ENCODE results near the gene TNXB.
"Not testable (repeated sequence)": the region's sequence is repeated elsewhere in the genome, so short reads cannot be mapped to it uniquely, and the experiment has no call there.

TNXB gene

GRCh38 chr6:32037136-32037535 lies 72.0 kb downstream of the TNXB start:
- not testable (repeated sequence) for DNase-seq

- DNase-seq = not testable (repeated sequence)
Measured at GRCh38 chr6:32035283-32036013, 73.7 kb downstream of the TNXB start.

- DNase-seq = not testable (repeated sequence)
Measured at GRCh38 chr6:32029553-32029952, 79.6 kb downstream of the TNXB start.

- not testable (repeated sequence) for DNase-seq
Measured at GRCh38 chr6:32028631-32029030, 80.5 kb downstream of the TNXB start.

GRCh38 chr6:32022100-32022499 lies 87.0 kb downstream of the TNXB start:
- DNase-seq = not testable (repeated sequence)

- DNase-seq = not testable (repeated sequence)
Measured at GRCh38 chr6:32014547-32014946, 94.6 kb downstream of the TNXB start, which contains the start of gene C4B. C4B (plus strand) TSS chr6:32014795; CDS start chr6:32014846, 51 bp downstream.

- DNase-seq = not testable (repeated sequence)
Measured at GRCh38 chr6:32013738-32014137, 95.4 kb downstream of the TNXB start.

- DNase-seq = not testable (repeated sequence)
Measured at GRCh38 chr6:32012941-32013617, 96.1 kb downstream of the TNXB start.

GRCh38 chr6:32010856-32011530 lies 98.1 kb downstream of the TNXB start:
- DNase-seq = not testable (repeated sequence)

GRCh38 chr6:32009537-32009936 lies 99.6 kb downstream of the TNXB start:
- not testable (repeated sequence) for DNase-seq

- not testable (repeated sequence) for DNase-seq
Measured at GRCh38 chr6:32008616-32009015, 100.5 kb downstream of the TNXB start.

GRCh38 chr6:32008037-32008436 lies 101.1 kb downstream of the TNXB start:
- DNase-seq = not testable (repeated sequence)

GRCh38 chr6:32007086-32007485 lies 102.1 kb downstream of the TNXB start:
- DNase-seq = not testable (repeated sequence)

- not testable (repeated sequence) for DNase-seq
Measured at GRCh38 chr6:32005991-32006529, 103.1 kb downstream of the TNXB start.

GRCh38 chr6:32005538-32005880 lies 103.6 kb downstream of the TNXB start:
- not testable (repeated sequence) for DNase-seq

- DNase-seq = not testable (repeated sequence)
Measured at GRCh38 chr6:32004864-32005537, 104.1 kb downstream of the TNXB start.

GRCh38 chr6:32004393-32004792 lies 104.7 kb downstream of the TNXB start:
- not testable (repeated sequence) for DNase-seq

- not testable (repeated sequence) for DNase-seq
Measured at GRCh38 chr6:32003301-32003700, 105.8 kb downstream of the TNXB start.

GRCh38 chr6:32002546-32003268 lies 106.4 kb downstream of the TNXB start:
- not testable (repeated sequence) for DNase-seq

- DNase-seq = not testable (repeated sequence)
Measured at GRCh38 chr6:31996385-31996784, 112.8 kb downstream of the TNXB start.

- not testable (repeated sequence) for DNase-seq
Measured at GRCh38 chr6:31994421-31994820, 114.7 kb downstream of the TNXB start.

Measured in activated T-cell treated with anti-CD3 and anti-CD28 coated beads for 4 hours (primary cell).